VCaP (cell line): ENCODE data around the gene ROR2.
"Not testable (repeated sequence)": the region's sequence is repeated elsewhere in the genome, so short reads cannot be mapped to it uniquely, and the experiment has no call there.

Experiments used
- H3K27ac ChIP-seq: fragments of 450-650 bp; 2 replicates; pipeline ENCODE4 v1.5.1; 2017
- CTCF ChIP-seq: fragments of 450-650 bp; conservative IDR thresholded peaks from 2 replicates; pipeline ENCODE4 v1.5.1; 2017; ENCODE audit warnings: mild to moderate bottlenecking, moderate library complexity

ROR2 gene

GRCh38 chr9:91623004-91623403 is 327.0 kb downstream of the ROR2 start:
- TF ChIP-seq CTCF, result no peak

GRCh38 chr9:91622121-91622520 is 327.9 kb downstream of the ROR2 start:
- not testable (repeated sequence) for H3K27ac ChIP-seq

More at GRCh38 chr9:91623004-91623403, 327.0 kb downstream of the ROR2 start:
- no peak overlapping the region for H3K27ac ChIP-seq

GRCh38 chr9:91614044-91614443 is 336.0 kb downstream of the ROR2 start:
- H3K27ac ChIP-seq, result not testable (repeated sequence)

- no peak for TF ChIP-seq CTCF
- H3K27ac ChIP-seq, result no peak overlapping the region
Measured at GRCh38 chr9:91611582-91611981, 338.4 kb downstream of the ROR2 start.

GRCh38 chr9:91606255-91606995 is 343.6 kb downstream of the ROR2 start:
- H3K27ac ChIP-seq, result no peak overlapping the region
- no peak for TF ChIP-seq CTCF

GRCh38 chr9:91604451-91605179 is 345.4 kb downstream of the ROR2 start:
- no peak for TF ChIP-seq CTCF
- H3K27ac ChIP-seq, result no peak overlapping the region

- no peak overlapping the region for H3K27ac ChIP-seq
- TF ChIP-seq CTCF, result no peak
Measured at GRCh38 chr9:91603932-91604331, 346.1 kb downstream of the ROR2 start.

- H3K27ac ChIP-seq, result no peak overlapping the region
- TF ChIP-seq CTCF, result no peak
Measured at GRCh38 chr9:91599564-91599963, 350.5 kb downstream of the ROR2 start.
